NCI-H2029 (cell line): Measurements from ENCODE around the gene DEPDC1B.
"Not testable (repeated sequence)": the region's sequence is repeated elsewhere in the genome, so short reads cannot be mapped to it uniquely, and the experiment has no call there.

Experiments used
- DNase-seq: peaks from one replicate; lab custom pipeline; 2025; lab: John Stamatoyannopoulos, UW

The DEPDC1B gene

DNA sequence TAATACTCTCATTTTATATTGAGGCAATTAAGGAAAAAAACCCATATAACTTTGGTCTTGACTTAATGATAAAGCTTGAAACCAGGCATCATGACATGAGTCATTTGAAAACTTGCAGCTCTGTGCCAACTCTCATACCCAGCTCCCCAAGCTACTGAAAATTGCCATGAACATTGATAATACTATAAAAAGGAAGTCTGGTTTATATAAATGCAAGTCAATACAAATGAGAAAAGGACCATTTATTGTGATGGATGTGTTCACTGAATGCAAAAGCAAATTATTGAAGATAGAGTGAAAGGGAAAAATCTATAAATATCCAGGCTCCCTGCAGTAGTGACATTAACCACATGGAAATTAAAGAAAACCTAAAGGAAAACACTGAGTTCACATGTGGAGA lies 116.3 kb downstream of the DEPDC1B start:
- no peak for DNase-seq

- no peak for DNase-seq
Observed at GRCh38 chr5:60578315-60578714, 121.7 kb downstream of the DEPDC1B start.

DNA sequence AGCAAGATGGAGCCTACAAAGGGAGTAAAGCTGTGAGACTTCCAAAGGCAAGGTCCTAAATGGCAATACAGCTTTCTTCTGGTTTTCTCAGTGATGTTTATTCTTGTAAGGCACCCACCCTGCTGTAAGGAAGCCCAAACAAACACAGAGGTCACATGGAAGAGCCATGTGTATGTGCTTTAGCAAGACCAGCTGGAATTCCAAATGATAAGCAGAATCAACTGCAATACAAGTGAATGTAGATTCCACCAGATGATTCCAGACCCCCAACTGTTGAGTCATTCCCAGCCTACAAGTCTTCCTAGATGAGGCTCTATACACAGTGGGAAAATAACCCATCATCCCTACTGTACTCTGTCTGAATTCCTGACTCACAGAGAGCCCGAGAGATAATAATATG lies 122.8 kb downstream of the DEPDC1B start:
- no peak for DNase-seq

- DNase-seq, result no peak
Observed at GRCh38 chr5:60576425-60576824, 123.5 kb downstream of the DEPDC1B start.

DNA sequence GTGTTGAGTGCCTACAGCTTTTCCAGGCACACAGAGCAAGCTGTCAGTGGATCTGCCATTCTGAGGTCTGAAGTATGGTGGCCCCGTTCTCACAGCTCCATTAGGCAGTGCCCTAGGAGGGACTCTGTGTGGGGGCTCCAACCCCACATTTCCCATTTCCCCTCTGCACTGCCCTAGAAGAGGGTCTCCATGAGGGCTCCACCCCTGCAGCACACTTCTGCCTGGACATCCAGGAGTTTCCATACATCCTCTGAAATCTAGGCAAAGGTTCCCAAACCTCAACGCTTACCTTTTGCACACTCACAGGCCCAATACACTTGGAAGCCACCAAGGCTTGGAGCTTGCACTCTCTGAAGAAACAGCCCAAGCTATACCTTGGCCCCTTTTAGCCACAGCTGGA lies 131.3 kb downstream of the DEPDC1B start:
- DNase-seq, result no peak

DNA sequence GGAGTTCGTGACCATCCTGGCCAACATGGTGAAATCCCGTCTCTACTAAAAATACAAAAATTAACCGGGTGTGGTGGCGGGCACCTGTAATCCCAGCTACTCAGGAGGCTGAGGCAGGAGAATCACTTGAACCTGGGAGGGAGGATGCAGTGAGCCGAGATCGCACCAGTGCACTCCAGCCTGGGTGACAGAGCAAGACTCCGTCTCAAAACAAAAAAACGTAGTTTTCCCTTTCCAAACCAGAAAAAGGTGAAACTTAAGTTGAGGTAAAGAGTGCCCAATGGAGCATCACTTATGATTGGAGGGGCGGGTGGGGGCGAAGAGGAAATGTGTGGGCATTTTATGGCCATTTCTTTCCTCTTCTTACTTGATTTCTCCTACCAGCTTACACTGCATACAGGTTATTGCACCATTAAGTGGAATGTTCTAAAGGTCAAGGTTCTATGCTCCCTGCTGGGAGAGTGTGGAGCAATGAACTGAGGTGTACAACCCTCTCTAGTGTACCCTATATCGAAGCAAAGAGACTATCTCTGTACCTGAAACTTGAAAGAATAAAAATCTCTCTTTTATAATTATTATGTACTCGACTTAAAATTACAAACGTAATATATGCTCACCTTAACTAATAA lies 136.2 kb downstream of the DEPDC1B start:
- DNase-seq, result no peak

DNA sequence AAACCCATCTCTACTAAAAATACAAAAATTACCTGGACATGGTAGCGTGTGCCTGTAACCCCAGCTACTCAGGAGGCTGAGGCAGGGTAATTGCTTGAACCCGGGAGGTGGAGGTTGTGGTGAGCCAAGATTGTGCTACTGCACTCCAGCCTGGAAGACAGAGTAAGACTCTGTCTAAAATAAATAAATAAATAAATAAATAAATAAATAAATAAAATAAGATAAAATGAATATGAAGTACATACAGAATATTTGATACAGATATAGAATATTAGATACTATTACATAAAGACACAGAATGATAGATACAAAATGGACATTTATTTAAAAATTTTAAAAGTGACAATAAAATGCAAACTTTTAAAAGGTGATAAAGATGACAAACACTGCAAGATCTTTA lies 146.7 kb downstream of the DEPDC1B start:
- not testable (repeated sequence) for DNase-seq

GRCh38 chr5:60551829-60552228 lies 148.1 kb downstream of the DEPDC1B start:
- DNase-seq, result no peak

DNA sequence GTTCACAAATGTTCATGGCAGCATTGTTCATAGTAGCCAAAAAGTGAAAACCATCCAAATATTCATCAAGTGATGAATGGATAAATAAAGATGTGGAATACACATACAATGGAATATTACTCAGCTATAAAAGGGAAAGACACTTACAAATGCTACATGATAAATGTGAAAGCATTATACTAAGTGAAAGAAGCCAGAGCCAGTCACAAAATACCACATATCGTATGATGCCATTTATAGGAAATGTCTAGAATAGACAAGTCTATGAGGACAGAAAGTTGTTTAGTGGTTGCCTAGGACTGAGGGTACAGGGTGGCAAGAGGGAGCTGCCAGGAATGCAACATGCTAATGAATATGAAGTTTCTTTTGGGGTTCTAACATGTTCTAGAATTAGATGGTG lies 148.7 kb downstream of the DEPDC1B start:
- no peak for DNase-seq

- no peak for DNase-seq
Observed at GRCh38 chr5:60550311-60550710, 149.7 kb downstream of the DEPDC1B start.

- no peak for DNase-seq
Observed at GRCh38 chr5:60549841-60550240, 150.1 kb downstream of the DEPDC1B start.
